ENCODE results near the gene SLC35F1.
A peak's percentile ranks its signal among the peaks of the same experiment; 100 is the strongest.
"Not testable (repeated sequence)": the region's sequence is repeated elsewhere in the genome, so short reads cannot be mapped to it uniquely, and the experiment has no call there.

The SLC35F1 gene

DNA sequence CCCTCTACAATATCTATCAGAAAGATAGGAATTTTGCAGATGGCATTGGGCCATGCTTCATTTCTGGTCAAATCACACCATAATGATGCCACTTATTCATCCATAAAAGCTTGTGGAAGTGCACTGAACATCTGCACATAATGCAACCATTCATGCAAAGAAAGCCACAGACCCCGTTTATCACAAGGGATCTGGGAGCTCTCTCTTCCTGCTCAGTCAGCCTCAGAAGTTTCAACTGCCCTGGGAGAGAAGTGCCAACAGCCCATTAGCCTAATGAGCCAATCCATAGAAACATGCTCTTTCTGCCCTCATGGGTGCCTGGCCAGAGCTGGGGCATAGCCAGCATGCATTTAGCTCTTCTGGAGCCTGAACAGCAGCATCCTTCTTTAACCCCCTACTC lies 85.8 kb downstream of the SLC35F1 start:
- peak; percentile 1 for DNase-seq (ENCODE audit: low read depth)

DNA sequence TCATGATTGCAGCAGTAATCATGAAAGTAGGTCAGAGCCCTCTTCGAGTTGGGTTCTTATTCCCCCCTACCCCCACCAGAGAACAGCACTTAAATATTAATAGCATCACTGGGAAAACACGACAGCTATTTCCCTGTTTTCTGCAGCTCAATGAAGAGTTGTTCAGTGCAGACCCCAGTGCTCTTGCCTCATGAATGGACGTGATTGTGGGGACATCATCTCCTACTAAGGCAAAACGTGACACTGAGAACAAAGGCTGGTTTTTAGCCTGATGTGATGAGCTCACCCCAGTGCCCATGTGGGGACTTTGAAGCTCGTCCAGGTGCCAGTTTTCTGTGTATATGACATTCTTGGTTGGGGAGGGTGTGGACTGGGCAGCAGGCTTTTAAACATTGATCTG lies 105.9 kb downstream of the SLC35F1 start:
- no peak for DNase-seq (ENCODE audit: low read depth)

DNA sequence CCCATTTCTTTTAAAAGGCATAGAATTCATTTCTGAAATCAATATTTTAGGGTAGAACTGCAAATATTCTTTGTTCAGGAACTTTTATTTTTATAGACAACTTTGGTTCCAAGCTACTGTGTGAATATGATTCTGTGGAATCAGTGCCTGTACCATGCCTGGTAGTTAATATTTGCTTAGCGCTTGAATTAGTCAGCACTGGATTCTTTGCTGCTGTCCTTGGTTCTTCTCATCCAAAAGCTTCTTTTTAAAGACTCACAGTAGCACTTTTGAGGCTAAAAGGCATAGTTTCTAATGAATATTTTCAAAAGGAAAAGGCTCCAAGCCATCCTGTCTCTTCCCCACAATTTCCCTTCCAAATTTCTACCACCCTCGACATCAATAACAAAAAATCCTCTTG lies 109.5 kb downstream of the SLC35F1 start:
- DNase-seq (ENCODE audit: low read depth) = no peak

DNA sequence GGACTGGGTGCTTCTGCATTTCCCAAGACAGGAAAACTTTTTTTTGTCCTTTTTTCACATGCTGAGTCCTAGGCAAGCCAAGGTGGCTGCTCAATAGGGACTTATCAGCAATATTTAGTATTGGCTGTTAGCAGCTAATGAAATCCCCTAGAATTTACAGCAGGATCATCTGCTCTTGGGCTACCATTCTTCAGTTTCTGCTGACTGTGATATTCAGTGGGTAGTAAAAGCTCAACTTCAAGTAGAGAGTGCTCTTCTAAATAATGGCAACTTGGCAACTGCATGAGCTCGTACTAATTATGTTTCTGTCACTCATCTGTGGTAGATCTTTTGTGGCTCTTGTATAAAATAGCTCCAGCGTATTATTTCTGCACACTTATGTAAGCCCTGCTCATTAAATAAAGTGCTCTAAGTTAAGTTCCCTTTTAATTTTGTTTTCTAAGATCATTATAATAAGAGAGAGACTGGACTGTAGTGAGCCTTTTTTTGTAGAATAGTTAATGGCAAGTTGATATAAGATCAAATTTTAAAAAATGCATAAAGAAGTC lies 110.3 kb downstream of the SLC35F1 start:
- DNase-seq (ENCODE audit: low read depth) = no peak

DNA sequence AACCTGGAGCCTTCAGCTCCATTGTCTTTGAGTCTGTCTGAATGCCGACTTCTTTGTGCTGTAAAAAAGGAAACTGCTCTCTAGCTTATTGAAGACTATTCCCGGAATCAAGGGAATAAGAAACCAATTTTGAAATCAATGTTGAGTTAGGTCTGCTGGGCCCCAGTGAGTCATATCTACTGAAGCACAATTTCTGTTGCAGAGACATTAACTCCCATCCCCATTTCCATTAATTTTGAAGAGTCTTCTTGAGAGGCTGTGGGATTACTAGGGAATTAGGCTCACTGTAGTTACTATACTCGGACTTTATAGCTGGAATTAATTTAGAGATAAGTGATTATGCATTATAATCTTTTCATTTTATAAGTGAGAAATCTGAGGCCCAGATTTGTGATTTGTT lies 116.7 kb downstream of the SLC35F1 start:
- DNase-seq (ENCODE audit: low read depth) = no peak

DNA sequence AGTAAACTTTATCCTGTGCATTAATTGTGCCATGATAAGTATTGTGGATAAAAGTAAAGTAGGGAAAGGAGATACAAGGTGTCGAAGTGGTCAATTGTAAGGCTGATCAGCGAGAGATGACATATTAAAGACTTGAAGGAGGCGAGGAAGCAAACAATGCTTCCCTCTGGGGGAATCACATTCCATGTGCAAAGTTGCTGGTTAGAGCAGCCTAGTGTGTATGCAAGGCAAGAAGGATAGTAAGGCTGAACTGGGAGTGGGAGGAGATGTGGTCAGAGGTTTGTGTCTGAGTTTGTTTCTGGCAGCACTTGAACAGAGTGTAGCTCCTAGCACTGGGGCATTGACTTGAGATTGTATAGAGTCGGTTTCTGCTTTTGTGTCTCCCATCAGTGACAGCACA lies 122.9 kb downstream of the SLC35F1 start:
- DNase-seq (ENCODE audit: low read depth) = no peak

DNA sequence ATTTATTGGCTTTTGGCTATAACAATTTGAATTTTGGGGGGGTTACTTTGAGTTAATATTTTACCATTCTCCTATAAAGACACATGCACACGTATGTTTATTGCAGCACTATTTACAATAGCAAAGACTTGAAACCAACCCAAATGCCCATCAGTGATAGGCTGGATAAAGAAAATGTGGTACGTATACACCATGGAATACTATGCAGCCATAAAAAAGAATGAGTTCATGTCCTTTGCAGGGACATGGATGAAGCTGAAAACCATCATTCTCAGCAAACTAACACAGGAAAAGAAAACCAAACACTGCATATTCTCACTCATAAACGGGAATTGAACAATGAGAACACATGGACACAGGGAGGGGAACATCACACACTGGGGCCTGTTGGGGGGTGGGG lies 130.4 kb downstream of the SLC35F1 start:
- not testable (repeated sequence) for DNase-seq (ENCODE audit: low read depth)

DNA sequence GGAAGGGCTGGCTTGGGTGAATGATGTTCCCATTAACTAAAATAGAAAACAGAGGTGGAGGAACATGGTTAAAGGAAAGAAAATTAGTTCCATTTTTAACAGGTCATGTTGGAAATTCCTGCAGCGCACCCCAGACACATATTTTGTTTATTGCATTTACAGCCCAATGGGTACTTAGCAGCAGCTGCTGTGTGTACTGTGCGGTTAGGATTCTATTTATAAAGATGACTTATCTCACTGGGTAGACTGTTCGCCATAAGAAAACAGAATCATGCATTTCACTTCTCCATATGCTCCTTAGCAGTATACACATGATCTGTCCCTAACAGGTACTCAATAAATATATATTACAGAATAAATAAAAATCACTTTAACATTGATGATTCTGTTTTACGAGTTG lies 135.8 kb downstream of the SLC35F1 start:
- no peak for DNase-seq (ENCODE audit: low read depth)

DNA sequence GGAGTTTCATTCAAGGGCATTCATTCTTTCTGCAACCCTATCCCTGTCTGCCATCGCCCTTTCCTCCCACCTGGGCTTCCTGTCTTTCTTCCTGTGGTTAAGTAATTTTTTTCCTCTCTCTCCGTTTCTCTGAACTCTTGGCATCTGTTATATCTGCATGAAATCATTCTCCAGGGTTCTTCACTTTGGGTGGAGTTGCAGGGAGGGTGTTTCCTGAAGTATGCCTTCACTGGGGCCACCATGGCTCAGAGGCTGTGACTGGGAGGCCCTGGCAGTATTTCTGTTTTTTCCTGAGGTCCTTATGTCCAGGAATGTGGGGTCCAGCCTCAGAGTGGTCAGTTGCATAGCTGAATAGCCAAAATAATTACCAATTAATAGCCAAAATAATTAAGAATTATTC lies 137.2 kb downstream of the SLC35F1 start:
- no peak for DNase-seq (ENCODE audit: low read depth)

DNA sequence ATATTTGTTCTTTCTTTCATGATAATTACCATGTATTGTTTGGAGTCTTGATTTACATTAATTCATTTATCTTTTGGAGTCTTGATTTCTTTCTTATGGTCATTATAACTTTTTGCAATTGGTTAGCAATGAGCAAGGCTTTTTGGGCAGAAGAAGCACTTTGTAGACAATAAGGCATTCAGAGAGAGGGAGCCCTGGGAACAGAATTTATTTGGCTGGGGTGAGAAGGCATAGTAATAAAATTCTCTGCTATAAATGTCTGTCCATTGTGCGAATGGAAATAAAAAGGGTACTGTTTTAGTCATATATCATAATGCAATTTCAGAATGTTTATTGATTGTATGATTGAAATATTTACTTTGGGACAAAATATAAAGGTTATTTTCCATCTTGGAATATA lies 147.0 kb downstream of the SLC35F1 start:
- DNase-seq (ENCODE audit: low read depth) = no peak

DNA sequence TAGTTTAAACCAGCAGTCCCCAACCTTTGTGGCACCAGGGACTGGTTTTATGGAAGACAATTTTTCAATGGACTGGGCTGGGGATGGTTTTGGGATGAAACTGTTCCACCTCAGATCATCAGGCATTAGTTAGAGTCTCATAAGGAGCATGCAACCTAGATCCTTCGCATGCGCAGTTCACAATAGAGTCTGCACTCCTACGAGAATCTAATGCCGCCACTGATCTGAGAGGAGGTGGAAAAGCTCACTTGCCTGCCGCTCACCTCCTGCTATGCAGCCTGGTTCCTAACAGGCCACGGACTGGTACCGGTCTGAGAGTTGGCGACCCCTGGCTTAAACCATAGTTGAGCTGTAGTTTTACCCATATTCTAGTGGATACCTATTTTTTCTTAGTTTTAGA lies 154.6 kb downstream of the SLC35F1 start:
- DNase-seq (ENCODE audit: low read depth) = no peak

DNA sequence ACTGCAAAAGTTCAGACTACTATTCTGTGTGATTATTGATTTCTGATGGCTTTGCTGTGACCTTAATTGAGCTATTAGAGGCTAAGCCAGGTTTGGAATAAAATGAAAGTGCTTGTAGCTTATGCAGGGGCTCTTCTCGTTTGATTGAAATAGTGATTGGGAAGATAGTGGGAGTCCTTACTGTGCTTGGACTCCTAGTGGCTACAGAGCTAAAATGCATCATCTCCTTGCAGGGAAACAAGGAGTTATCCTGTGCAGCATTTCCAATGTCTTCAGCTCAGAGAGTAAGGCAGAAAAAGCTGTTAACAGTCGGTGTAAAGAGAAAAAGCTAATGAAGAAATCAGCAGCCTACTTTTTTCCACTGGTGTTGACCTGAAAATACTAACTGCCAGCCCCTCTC lies 173.5 kb downstream of the SLC35F1 start:
- DNase-seq (ENCODE audit: low read depth) = no peak

DNA sequence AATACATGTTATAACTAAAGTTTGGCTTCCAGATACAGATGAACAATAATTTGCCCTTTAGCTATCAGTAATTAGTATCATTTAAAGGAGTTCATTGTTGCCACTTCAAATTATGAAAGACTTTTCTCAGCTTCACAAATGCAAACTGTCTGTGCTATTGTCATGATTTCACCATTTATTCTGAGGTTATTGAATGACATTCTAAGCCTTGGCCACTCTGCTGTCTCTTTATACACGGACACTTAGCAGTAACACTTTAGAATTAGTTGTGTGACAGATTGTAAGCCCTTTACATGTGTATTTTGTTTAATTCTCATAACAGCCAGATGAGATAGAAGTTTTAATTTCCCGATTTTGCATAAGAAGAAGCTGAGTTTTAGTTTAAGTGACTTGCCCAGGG lies 176.6 kb downstream of the SLC35F1 start:
- DNase-seq (ENCODE audit: low read depth) = no peak

DNA sequence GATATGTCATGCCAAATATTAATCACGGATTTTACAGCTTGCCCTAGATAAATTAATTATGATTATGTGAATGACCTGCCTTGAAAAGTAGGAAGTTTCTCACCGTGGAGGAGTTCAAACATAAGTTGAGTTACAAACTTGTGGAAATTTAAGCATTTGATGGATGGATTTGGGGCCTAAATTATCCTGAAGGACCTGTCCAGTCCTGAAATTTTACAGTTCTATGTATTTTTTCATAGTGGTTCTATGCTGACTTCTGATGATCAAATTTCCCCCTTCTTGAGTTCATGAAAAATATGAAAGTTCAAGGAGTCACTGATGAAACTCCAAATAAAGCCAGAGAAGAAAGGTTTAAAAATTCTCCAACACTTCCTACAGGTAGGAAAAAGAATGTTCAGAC lies 178.6 kb downstream of the SLC35F1 start:
- no peak for DNase-seq (ENCODE audit: low read depth)

DNA sequence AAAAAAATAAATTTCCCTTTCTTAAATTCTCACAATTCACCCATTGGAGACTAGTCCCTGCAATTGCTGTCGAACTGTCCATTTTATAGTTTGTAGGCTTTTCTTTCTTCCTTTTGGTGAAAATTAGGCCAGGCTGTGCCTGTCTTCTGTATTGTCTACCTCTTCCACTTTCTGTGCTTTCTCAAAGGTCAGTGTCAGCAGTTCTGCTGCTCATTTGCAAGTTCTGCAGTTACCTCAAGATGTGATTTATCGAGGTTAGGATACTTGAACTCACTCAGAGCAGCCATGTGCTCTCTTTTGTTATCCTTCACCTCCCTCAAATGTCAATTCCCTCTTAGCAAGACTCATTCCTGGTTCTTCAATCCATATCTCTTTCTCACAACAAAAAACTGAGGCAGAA lies 179.1 kb downstream of the SLC35F1 start:
- DNase-seq (ENCODE audit: low read depth) = no peak

DNA sequence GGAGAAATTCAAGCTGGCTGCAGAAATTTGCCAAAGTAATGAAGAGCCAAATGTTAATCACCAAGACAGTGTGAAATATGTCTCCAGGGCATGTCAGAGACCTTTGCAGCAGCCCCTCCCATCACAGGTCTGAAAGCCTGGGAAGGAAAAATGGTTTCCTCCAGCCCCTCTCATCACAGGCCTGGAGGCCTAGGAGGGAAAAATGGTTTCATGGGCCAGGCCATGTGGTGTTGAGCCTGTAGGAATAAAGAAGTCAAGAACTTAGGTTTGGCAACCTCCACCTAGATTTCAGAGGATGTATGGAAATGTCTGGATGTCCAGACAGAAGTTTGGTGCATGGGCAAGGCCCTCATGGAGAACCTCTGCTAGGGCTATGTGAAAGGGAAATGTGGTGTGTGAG lies 185.0 kb downstream of the SLC35F1 start:
- DNase-seq (ENCODE audit: low read depth) = no peak

DNA sequence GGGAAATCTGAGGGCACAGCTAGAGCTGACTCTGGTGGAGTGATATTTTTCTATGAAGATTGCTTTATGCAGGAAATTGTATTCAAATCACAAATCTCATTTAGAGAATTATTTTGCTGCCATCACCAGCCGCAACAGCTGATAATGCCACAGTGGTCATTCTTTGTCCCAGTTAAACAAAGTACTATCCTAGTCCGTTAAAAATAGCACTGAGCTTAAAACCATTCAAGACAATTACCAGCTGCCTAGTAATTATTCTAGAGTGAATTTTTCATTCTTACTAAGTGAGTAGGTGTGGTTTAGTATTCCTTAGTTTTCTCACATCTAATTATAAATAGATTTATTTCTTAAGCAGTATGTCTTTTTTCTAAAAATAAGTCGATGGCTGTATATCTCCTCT lies 190.5 kb downstream of the SLC35F1 start:
- DNase-seq (ENCODE audit: low read depth) = no peak

DNA sequence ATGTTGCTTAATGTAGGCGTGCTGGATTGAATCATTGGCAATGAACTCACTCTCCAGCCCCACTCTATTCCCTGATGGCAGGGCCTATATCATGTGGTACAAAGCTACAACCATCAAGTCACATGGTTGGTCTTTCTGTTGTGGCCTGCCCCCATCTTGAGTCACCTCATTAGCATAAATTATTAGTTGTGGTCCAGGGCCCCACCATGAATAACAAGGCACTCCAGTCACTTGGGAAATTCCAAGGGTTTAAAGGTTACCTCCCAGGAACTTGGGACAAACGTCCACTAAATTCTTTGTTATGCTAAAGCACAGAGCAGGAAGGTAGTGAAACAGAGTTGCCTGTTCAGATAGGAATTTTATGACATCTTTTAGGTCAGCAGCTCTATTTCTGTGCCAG lies 193.7 kb downstream of the SLC35F1 start:
- DNase-seq (ENCODE audit: low read depth) = no peak

DNA sequence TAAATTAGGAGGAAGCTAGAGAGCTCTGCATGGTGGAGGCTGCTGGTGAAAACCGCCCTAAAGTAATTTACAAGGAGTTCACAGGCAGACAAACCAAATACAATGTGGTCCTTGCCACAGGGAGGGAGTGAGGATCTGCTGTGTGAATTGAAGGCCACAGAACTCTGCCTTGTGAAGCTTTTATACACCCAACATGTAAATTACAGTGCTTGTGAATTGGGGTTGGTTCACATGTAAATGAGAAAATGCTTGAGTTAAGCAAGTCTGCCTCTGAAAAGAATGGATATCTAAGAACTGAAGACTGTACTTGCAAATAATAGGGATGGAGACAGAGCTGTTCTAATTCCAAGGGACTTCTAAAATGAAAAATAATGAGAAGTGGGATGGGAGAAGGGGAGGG lies 194.2 kb downstream of the SLC35F1 start:
- no peak for DNase-seq (ENCODE audit: low read depth)

DNA sequence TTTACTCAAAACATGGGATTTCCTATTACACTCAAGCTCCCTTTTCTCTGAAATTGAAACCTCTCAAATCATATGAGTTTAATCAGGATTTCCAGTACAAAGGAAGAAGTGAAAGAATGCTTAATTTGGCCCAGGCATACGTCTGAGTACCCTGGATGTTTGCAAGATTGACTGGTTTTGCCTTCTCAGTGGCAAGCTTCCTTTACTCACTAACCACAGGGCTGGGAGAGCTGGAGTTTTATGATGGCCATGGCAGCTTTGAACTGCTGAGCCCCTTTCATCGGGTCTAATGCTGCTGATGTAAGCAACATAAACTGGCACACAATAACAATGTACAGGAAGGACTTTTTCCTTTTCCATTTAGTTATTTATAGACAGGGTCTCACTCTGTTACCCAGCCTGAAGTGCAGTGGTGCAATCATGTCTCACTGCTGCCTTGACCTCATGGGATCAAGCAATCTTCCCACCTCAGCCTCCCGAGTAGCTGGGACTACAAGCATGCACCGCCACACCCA lies 194.8 kb downstream of the SLC35F1 start:
- DNase-seq (ENCODE audit: low read depth) = no peak

DNA sequence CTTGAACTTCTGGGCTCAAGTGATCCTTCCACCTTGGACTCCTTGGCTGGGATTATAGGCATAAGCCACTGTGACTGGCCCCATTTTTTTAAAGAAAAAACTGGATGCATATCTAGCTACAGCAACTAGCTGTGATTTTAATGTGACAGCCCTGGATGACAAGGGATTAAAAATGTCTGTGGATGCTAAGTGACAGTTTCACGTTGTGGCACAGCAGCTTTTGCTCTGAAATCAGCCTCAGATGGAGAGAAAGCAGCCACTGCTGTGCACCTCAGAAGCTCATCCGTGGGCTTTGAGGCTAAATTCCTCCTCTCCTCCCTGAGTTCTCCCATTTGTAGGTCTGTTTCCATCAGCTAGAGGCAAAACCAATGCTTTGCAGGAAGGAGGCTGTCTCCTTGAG lies 195.3 kb downstream of the SLC35F1 start:
- no peak for DNase-seq (ENCODE audit: low read depth)

DNA sequence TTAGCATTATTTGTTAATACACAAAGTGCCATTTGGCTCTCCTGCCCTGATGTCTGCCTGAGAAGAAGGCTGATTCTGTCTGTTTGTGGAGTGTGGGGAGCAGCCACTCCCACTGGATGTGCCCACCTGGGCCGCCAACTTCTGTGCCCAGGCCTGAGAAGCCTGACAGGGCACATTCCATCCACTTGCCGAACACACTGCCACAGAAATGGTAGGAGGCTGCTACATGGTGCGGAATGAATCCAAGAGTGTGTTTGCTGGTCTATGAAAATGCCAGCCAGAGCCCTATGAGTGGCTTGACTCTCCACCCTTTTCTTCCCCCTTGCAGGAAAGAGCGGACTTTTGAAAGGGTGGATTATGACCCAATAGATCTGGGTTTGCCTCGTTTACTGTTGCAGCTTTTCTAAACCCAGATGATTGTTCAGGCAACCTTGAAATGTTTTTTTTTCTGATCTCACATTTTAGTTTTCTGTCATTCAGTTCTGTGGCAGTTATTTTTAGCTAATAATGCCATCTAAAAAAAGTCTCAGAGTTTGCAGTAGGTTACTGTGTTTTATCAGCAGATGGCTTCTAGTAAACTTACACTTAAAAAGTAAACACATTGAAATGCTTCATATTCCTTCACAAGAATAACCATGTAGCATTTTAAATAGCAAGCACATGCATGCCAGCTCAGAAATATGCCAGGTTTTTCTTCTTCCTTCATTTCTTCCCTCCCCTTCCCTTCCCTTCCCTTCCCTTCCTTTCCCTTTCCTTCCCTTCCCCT lies 196.5 kb downstream of the SLC35F1 start:
- no peak for DNase-seq (ENCODE audit: low read depth)

DNA sequence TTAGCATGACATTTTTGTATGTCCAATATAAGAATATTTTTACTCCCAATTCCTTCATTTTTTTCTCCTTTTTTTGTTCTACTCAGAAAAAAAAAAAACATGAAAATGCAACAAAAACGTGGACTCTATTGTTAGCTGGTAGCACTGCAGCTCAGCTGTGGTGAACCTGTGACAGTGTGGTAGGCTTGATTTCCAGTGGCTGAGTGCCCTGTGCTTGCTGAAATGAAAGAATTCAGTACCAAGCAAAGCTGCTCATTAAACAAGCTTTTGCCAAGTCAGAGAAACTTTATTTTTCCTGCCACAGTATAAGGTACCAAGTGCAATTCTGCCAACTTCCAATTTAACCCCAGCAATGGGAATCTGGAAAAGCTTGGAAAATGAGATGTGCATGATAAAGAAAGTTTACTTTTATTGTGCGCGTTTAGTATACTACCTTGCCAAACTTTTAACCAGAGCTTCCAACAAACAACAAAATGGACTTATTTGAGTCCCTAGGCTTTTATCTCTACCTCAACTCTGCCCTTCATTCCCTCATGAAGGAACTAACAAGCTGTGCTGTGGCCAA lies 215.2 kb downstream of the SLC35F1 start:
- DNase-seq (ENCODE audit: low read depth) = no peak

DNA sequence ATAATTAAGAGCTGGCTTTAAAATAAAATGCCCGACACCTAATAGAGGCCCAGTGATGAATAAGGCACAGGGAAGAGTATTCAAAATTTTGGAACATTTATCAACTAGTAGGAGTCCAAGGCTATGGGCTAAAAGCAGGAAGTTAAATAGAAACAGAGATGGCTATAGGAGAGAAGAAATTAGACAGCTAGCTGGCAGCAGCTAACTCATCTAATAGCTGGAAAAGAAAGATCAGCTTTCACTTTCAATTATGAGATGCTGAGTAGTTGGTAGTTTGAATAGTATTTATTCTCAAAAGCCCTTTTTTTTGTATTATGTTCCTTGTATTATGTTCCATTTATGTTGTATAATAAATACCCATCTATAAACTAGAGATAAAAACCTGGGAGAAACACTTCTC lies 215.7 kb downstream of the SLC35F1 start:
- no peak for DNase-seq (ENCODE audit: low read depth)
